HepG2 (cell line): ENCODE data around the gene ZNF213. TPM values are rescaled to one million over a fixed set of nuclear protein-coding genes. Genes with fewer than 3 reads are reported as not detected.
A peak's percentile ranks its signal among the peaks of the same experiment; 100 is the strongest.

ENCODE experiments used
- GATAD2A ChIP-seq: IDR thresholded peaks from 2 replicates; pipeline ENCODE4 v1.6.1; 2016
- RXRB ChIP-seq: IDR thresholded peaks from 2 replicates; pipeline ENCODE4 v1.6.1; 2016; ENCODE audit warnings: borderline replicate concordance, missing genetic modification reagents, missing compliant biosample characterization
- TOE1 ChIP-seq: sonication (generic); formaldehyde crosslinking; IDR thresholded peaks from 2 replicates; pipeline ENCODE4 v1.4.0; 2020; ENCODE audit warnings: mild to moderate bottlenecking, missing genetic modification reagents
- ZNF260 ChIP-seq: sonication (generic); formaldehyde crosslinking; IDR thresholded peaks from 2 replicates; pipeline ENCODE4 v1.4.0; 2020; ENCODE audit warnings: missing genetic modification reagents, low read depth, mild to moderate bottlenecking, borderline replicate concordance
- ZNF326 ChIP-seq: sonication (generic); formaldehyde crosslinking; IDR thresholded peaks from 2 replicates; pipeline ENCODE4 v1.4.0; 2020; ENCODE audit warnings: missing genetic modification reagents, borderline replicate concordance
- ZNF501 ChIP-seq: sonication (generic); formaldehyde crosslinking; IDR thresholded peaks from 2 replicates; pipeline ENCODE4 v1.5.1; 2020; ENCODE audit warnings: mild to moderate bottlenecking, moderate library complexity, missing genetic modification reagents
- ZNF556 ChIP-seq: sonication (generic); formaldehyde crosslinking; IDR thresholded peaks from 2 replicates; pipeline ENCODE4 v1.4.0; 2020; ENCODE audit warnings: mild to moderate bottlenecking, missing genetic modification reagents, borderline replicate concordance
- ZNF709 ChIP-seq: sonication (generic); formaldehyde crosslinking; IDR thresholded peaks from 2 replicates; pipeline ENCODE4 v1.5.0; 2020; ENCODE audit warnings: mild to moderate bottlenecking, missing genetic modification reagents
- polyA plus RNA-seq, 8 experiments: library from polyadenylated mRNA; depleted of rRNA in 3 of 8; stranded (reverse) in 7 of 8; unstranded in 1 of 8; fragments of >200 nt; fragmentation: Illumina TruSeq in 4 of 8; extraction: Trizol in 4 of 8; gene quantifications; 2 replicates each; pipeline versions ENCODE4 v1.2.1 to v1.2.3, GENCODE V29; 2011 to 2016; ENCODE audit warnings: low read depth in 4 of 8, missing spikeins in 1 of 8, mixed read lengths in 1 of 8; ENCODE audit not compliant: insufficient read depth in 1 of 8
- total RNA-seq, 5 experiments: library from RNA; depleted of rRNA; stranded (reverse); fragments of >200 nt; fragmentation: Illumina TruSeq; extraction: Trizol; gene quantifications; 2 replicates each; pipeline ENCODE4 v1.2.3, GENCODE V29; 2016; ENCODE audit warnings: low read depth in 1 of 5
- TF ChIP-seq, protein P1 (sequence below): sonication (generic); formaldehyde crosslinking; IDR thresholded peaks from 2 replicates; pipeline ENCODE4 v1.4.0; 2020; ENCODE audit warnings: mild to moderate bottlenecking, missing genetic modification reagents
- TF ChIP-seq, protein P2 (sequence below): sonication (generic); formaldehyde crosslinking; IDR thresholded peaks from 2 replicates; pipeline ENCODE4 v1.4.0; 2020; ENCODE audit warnings: missing genetic modification reagents
- TF ChIP-seq, protein P3 (sequence below): IDR thresholded peaks from 2 replicates; pipeline ENCODE4 v1.6.1; 2016; ENCODE audit warnings: missing biosample characterization, missing genetic modification reagents, low read depth

Gene ZNF213
- total and polyA plus RNA-seq, 2 of the 13 experiments (the other 11 are each of a cell fraction or from before 2014, with no cell fraction given), result 0.59 to 0.97 TPM

DNA sequence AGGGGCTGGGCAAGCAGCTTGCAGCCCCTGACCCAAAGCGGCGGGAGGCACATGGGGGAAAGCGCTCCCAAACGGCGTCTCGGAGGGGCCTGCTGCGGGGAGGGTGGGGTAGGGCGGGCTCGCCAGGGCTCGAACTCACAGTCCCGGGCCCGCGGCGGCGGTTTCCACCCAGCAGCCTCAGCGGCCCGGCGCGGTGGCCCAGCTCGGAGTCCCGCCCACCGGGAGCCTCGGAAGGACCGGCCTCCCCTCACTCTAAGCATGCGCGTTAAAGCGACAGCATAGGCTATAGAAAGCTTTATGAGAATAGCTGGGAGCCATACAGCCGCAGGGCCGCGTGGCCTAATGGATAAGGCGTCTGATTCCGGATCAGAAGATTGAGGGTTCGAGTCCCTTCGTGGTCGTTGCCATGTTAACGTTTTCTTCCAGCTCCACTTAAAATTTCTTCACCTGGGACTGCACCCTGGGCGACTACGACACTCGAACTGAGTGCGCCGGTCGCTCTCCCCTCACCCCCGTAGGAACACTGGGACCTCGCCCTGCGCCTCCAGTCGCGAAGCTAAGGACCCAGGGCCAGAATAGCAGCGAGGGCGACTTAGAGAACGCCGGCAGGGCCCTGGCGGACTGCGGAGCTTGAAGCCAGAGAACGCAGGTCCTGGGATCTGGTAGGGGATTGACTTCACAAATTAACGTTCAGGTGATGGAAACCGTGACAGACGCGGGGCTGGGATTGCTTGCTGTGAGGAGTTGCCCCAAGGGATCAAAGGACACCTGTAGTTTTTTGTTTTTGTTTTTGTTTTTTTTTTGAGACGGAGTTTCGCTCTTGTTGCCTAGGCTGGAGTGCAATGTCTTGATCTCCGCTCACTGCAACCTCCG, 15.8 kb downstream of the ZNF213 start (continued):
- TF ChIP-seq ZNF501 (CRISPR knock-in tag), result peak; percentile 59
- TF ChIP-seq, protein P1, sequence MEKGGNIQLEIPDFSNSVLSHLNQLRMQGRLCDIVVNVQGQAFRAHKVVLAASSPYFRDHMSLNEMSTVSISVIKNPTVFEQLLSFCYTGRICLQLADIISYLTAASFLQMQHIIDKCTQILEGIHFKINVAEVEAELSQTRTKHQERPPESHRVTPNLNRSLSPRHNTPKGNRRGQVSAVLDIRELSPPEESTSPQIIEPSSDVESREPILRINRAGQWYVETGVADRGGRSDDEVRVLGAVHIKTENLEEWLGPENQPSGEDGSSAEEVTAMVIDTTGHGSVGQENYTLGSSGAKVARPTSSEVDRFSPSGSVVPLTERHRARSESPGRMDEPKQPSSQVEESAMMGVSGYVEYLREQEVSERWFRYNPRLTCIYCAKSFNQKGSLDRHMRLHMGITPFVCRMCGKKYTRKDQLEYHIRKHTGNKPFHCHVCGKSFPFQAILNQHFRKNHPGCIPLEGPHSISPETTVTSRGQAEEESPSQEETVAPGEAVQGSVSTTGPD (CRISPR knock-in tag), result no peak
- TF ChIP-seq, protein P2, sequence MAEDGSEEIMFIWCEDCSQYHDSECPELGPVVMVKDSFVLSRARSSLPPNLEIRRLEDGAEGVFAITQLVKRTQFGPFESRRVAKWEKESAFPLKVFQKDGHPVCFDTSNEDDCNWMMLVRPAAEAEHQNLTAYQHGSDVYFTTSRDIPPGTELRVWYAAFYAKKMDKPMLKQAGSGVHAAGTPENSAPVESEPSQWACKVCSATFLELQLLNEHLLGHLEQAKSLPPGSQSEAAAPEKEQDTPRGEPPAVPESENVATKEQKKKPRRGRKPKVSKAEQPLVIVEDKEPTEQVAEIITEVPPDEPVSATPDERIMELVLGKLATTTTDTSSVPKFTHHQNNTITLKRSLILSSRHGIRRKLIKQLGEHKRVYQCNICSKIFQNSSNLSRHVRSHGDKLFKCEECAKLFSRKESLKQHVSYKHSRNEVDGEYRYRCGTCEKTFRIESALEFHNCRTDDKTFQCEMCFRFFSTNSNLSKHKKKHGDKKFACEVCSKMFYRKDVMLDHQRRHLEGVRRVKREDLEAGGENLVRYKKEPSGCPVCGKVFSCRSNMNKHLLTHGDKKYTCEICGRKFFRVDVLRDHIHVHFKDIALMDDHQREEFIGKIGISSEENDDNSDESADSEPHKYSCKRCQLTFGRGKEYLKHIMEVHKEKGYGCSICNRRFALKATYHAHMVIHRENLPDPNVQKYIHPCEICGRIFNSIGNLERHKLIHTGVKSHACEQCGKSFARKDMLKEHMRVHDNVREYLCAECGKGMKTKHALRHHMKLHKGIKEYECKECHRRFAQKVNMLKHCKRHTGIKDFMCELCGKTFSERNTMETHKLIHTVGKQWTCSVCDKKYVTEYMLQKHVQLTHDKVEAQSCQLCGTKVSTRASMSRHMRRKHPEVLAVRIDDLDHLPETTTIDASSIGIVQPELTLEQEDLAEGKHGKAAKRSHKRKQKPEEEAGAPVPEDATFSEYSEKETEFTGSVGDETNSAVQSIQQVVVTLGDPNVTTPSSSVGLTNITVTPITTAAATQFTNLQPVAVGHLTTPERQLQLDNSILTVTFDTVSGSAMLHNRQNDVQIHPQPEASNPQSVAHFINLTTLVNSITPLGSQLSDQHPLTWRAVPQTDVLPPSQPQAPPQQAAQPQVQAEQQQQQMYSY (CRISPR knock-in tag), result peak; percentile 51; the same call in 1 of the 2 replicates
- TF ChIP-seq RXRB, result peak; percentile 80
- TF ChIP-seq GATAD2A (CRISPR knock-in tag), result peak; percentile 78
- TF ChIP-seq ZNF556, result peak; percentile 86
- TF ChIP-seq ZNF709 (CRISPR knock-in tag), result peak; percentile 14; the same call in 1 of the 2 replicates
- TF ChIP-seq ZNF260, result no peak
- TF ChIP-seq TOE1, result peak; percentile 55; the same call in 1 of the 2 replicates
- TF ChIP-seq ZNF326 (CRISPR knock-in tag), result no peak
- TF ChIP-seq, protein P3, sequence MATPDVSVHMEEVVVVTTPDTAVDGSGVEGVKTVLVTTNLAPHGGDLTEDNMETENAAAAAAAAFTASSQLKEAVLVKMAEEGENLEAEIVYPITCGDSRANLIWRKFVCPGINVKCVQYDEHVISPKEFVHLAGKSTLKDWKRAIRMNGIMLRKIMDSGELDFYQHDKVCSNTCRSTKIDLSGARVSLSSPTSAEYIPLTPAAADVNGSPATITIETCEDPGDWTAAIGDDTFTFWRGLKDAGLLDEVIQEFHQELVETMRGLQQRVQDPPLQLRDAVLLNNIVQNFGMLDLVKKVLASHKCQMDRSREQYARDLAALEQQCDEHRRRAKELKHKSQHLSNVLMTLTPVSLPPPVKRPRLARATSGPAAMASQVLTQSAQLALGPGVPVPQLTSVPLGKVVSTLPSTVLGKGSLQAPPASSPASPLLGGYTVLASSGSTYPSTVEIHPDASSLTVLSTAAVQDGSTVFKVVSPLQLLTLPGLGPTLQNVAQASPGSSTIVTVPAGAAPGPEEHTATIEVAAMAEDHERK (CRISPR knock-in tag), result no peak; the same call in 1 of the 2 replicates
